Mesenchymal stem cell (in vitro differentiated cells and primary cell): ENCODE data around the gene NUMB.
"Not testable (repeated sequence)": the region's sequence is repeated elsewhere in the genome, so short reads cannot be mapped to it uniquely, and the experiment has no call there.

Experiments
- DNase-seq: peaks from one replicate; pipeline ENCODE4 v3.0.0-alpha.2; 2013
- H2AFZ ChIP-seq: one replicate; pipeline ENCODE4 v1.6.1; 2013; ENCODE audit warnings: low read depth, mild to moderate bottlenecking, control low read depth, inconsistent platforms, low read length, moderate library complexity
- H2AK5ac ChIP-seq: 2 replicates; pipeline ENCODE4 v1.6.1; 2013; ENCODE audit warnings: low read length, moderate library complexity, mild to moderate bottlenecking, inconsistent platforms; ENCODE audit not compliant: severe bottlenecking
- H2BK120ac ChIP-seq: one replicate; pipeline ENCODE4 v1.6.1; 2013; ENCODE audit warnings: low read depth, mild to moderate bottlenecking, inconsistent platforms, low read length, moderate library complexity
- H2BK12ac ChIP-seq, 2 experiments: one replicate each; pipeline ENCODE4 v1.6.1; 2013; ENCODE audit warnings: inconsistent platforms in 2 of 2, low read length in 2 of 2, mild to moderate bottlenecking in 2 of 2, moderate library complexity in 2 of 2, control low read depth in 1 of 2
- H2BK15ac ChIP-seq: one replicate; pipeline ENCODE4 v1.6.1; 2013; ENCODE audit warnings: mild to moderate bottlenecking, low read depth, inconsistent platforms; ENCODE audit not compliant: poor library complexity, severe bottlenecking
- H2BK5ac ChIP-seq: 2 replicates; pipeline ENCODE4 v1.6.1; 2013; ENCODE audit warnings: low read depth, mild to moderate bottlenecking, low read length, control low read depth, inconsistent platforms; ENCODE audit not compliant: poor library complexity, severe bottlenecking
- H3K14ac ChIP-seq, 2 experiments: one replicate each; pipeline ENCODE4 v1.6.1; 2013; ENCODE audit warnings: inconsistent platforms in 2 of 2, low read length in 2 of 2, control low read depth in 1 of 2, mild to moderate bottlenecking in 1 of 2, moderate library complexity in 1 of 2
- H3K18ac ChIP-seq, 2 experiments: one replicate each; pipeline ENCODE4 v1.6.1; 2013; ENCODE audit warnings: inconsistent platforms in 2 of 2, low read length in 2 of 2, control low read depth in 1 of 2, low read depth in 1 of 2, mild to moderate bottlenecking in 1 of 2
- H3K23ac ChIP-seq, 2 experiments: one replicate each; pipeline ENCODE4 v1.6.1; 2013; ENCODE audit warnings: inconsistent platforms in 2 of 2, low read length in 2 of 2, mild to moderate bottlenecking in 2 of 2, moderate library complexity in 2 of 2, control low read depth in 1 of 2
- H3K27ac ChIP-seq: 2 replicates; pipeline ENCODE4 v1.5.1; 2013; ENCODE audit warnings: mild to moderate bottlenecking, moderate library complexity, low read length, control low read depth, inconsistent platforms; ENCODE audit not compliant: poor library complexity, severe bottlenecking
- H3K27me3 ChIP-seq, 2 experiments: 2 replicates each; pipeline versions ENCODE4 v1.6.1 to v1.7.0; 2013; ENCODE audit warnings: low read length in 2 of 2, mild to moderate bottlenecking in 2 of 2, moderate library complexity in 2 of 2, control low read depth in 1 of 2, inconsistent platforms in 1 of 2; ENCODE audit not compliant: control insufficient read depth in 1 of 2, insufficient read depth in 1 of 2
- H3K36me3 ChIP-seq, 2 experiments: 2 replicates each; pipeline versions ENCODE4 v1.6.1 to v1.7.0; 2013; ENCODE audit warnings: low read length in 2 of 2, control low read depth in 1 of 2, inconsistent platforms in 1 of 2, low read depth in 1 of 2, mild to moderate bottlenecking in 1 of 2; ENCODE audit not compliant: insufficient read depth in 2 of 2, control insufficient read depth in 1 of 2
- H3K4ac ChIP-seq, 2 experiments: one replicate each; pipeline ENCODE4 v1.6.1; 2013; ENCODE audit warnings: inconsistent platforms in 2 of 2, low read length in 2 of 2, mild to moderate bottlenecking in 2 of 2, moderate library complexity in 2 of 2, control low read depth in 1 of 2, low read depth in 1 of 2
- H3K4me1 ChIP-seq: 2 replicates; pipeline ENCODE4 v1.6.1; 2013; ENCODE audit warnings: low read depth, low read length, control low read depth; ENCODE audit not compliant: control insufficient read depth, insufficient read depth
- H3K4me2 ChIP-seq: 2 replicates; pipeline ENCODE4 v1.6.1; 2013; ENCODE audit warnings: low read length, mild to moderate bottlenecking, inconsistent platforms; ENCODE audit not compliant: poor library complexity, severe bottlenecking
- H3K4me3 ChIP-seq, 2 experiments: 2 replicates each; pipeline versions ENCODE4 v1.5.1 to v1.7.0; 2013; ENCODE audit warnings: low read length in 2 of 2, mild to moderate bottlenecking in 2 of 2, control low read depth in 1 of 2, low read depth in 1 of 2; ENCODE audit not compliant: insufficient read depth in 1 of 2
- H3K79me1 ChIP-seq: replicated peaks from 2 replicates; pipeline ENCODE4 v1.6.1; 2013; ENCODE audit warnings: mild to moderate bottlenecking, control low read depth, low read length, inconsistent platforms; ENCODE audit not compliant: poor library complexity, severe bottlenecking
- H3K9ac ChIP-seq: 2 replicates; pipeline ENCODE4 v1.7.0; 2013; ENCODE audit warnings: mild to moderate bottlenecking, low read length, moderate library complexity
- H3K9me3 ChIP-seq: 2 replicates; pipeline ENCODE4 v1.7.0; 2013; ENCODE audit warnings: mild to moderate bottlenecking, low read length; ENCODE audit not compliant: control insufficient read depth
- H4K8ac ChIP-seq: one replicate; pipeline ENCODE4 v1.6.1; 2013; ENCODE audit warnings: inconsistent platforms, mild to moderate bottlenecking, low read length, moderate library complexity
- H4K91ac ChIP-seq: one replicate; pipeline ENCODE4 v1.6.1; 2013; ENCODE audit warnings: mild to moderate bottlenecking, low read length, inconsistent platforms
- WGBS: methylation state at CpG from one replicate; pipeline ENCODE4 v1.1.7; 2013; ENCODE audit warnings: mixed read lengths; 5-methylcytosine and 5-hydroxymethylcytosine counted together

The NUMB gene

GRCh38 chr14:73313151-73313550 lies 145.2 kb downstream of the NUMB start:
- H2AK5ac ChIP-seq: no peak overlapping the region
- no peak overlapping the region for H3K23ac ChIP-seq
- no peak overlapping the region for H3K9ac ChIP-seq
- no peak overlapping the region for H3K4me3 ChIP-seq
- no peak overlapping the region for H4K91ac ChIP-seq
- no peaks in the 10 kb centered on the region for H3K4me1 ChIP-seq
- H3K36me3 ChIP-seq: peaks cover 0 to 36% of the 10 kb centered on the region in 2 experiments
- no peak overlapping the region for H2BK12ac ChIP-seq
- no peak overlapping the region for H3K4me2 ChIP-seq
- 100% methylated on average over 4 of the region's 4 CpGs for WGBS
- no peak overlapping the region for H3K27ac ChIP-seq
- peaks cover 7% of the 10 kb centered on the region for H3K79me1 ChIP-seq
- no peak overlapping the region for H2BK120ac ChIP-seq
- H2BK15ac ChIP-seq: no peak overlapping the region
- H2AFZ ChIP-seq: no peak overlapping the region
- no peak for DNase-seq
- H3K27me3 ChIP-seq: no peaks in the 10 kb centered on the region
- no peak overlapping the region for H2BK5ac ChIP-seq
- no peak overlapping the region for H3K4ac ChIP-seq
- H3K18ac ChIP-seq: no peak overlapping the region
- H3K14ac ChIP-seq: no peak overlapping the region
- H4K8ac ChIP-seq: no peak overlapping the region
- H3K9me3 ChIP-seq: no peaks in the 10 kb centered on the region

GRCh38 chr14:73312687-73313086 lies 145.7 kb downstream of the NUMB start:
- 100% methylated on average over 1 of the region's 3 CpGs for WGBS

GRCh38 chr14:73311708-73312030 lies 146.7 kb downstream of the NUMB start:
- Histone ChIP-seq H2BK120ac (no peak overlapping the region), H3K36me3 (peaks cover 0 to 29% of the 10 kb centered on the region in 2 experiments), H3K9ac (no peak overlapping the region), H4K91ac (no peak overlapping the region), H2BK15ac (no peak overlapping the region), H3K9me3 (no peaks in the 10 kb centered on the region), H4K8ac (no peak overlapping the region), H2AFZ (no peak overlapping the region), H3K79me1 (peaks cover 7% of the 10 kb centered on the region), H3K4me1 (no peaks in the 10 kb centered on the region), H3K18ac (no peak overlapping the region), H3K14ac (no peak overlapping the region), H3K23ac (no peak overlapping the region), H2AK5ac (no peak overlapping the region), H3K4ac (no peak overlapping the region), H2BK5ac (no peak overlapping the region), H3K27me3 (no peaks in the 10 kb centered on the region), H2BK12ac (no peak overlapping the region), H3K4me3 (no peak overlapping the region), H3K27ac (no peak overlapping the region), H3K4me2 (no peak overlapping the region)
- no CpG with 5 or more reads among the region's 2 CpGs for WGBS
- no peak for DNase-seq

More at GRCh38 chr14:73312687-73313086, 145.7 kb downstream of the NUMB start:
- Histone ChIP-seq H3K36me3 (peaks cover 0 to 34% of the 10 kb centered on the region in 2 experiments), H4K91ac (no peak overlapping the region), H3K4me2 (no peak overlapping the region), H3K23ac (no peak overlapping the region), H3K4me3 (no peak overlapping the region), H2AK5ac (no peak overlapping the region), H3K14ac (no peak overlapping the region), H3K18ac (no peak overlapping the region), H2BK5ac (no peak overlapping the region), H4K8ac (no peak overlapping the region), H2BK12ac (no peak overlapping the region), H3K79me1 (peaks cover 7% of the 10 kb centered on the region), H3K27me3 (no peaks in the 10 kb centered on the region), H2BK120ac (no peak overlapping the region), H3K4me1 (no peaks in the 10 kb centered on the region), H2AFZ (no peak overlapping the region), H3K9me3 (no peaks in the 10 kb centered on the region), H2BK15ac (no peak overlapping the region), H3K9ac (no peak overlapping the region), H3K27ac (no peak overlapping the region), H3K4ac (no peak overlapping the region)
- DNase-seq: no peak

GRCh38 chr14:73309207-73309606 lies 149.1 kb downstream of the NUMB start:
- not testable (repeated sequence) for H3K27me3 ChIP-seq, DNase-seq, H3K9me3 ChIP-seq, H3K4me1 ChIP-seq, H4K8ac ChIP-seq, H3K4ac ChIP-seq, H3K9ac ChIP-seq, H4K91ac ChIP-seq, H3K23ac ChIP-seq, H3K4me3 ChIP-seq, H2BK5ac ChIP-seq, H2BK12ac ChIP-seq, H3K4me2 ChIP-seq, H2BK120ac ChIP-seq, H3K18ac ChIP-seq, H3K79me1 ChIP-seq, H3K27ac ChIP-seq, H2AK5ac ChIP-seq, H3K14ac ChIP-seq, H2BK15ac ChIP-seq, H2AFZ ChIP-seq
- WGBS: no CpG with 5 or more reads among the region's 1 CpG
- H3K36me3 ChIP-seq: peaks cover 0 to 34% of the 10 kb centered on the region in 2 experiments
